ENCODE data around the gene NPAS3. TPM values are rescaled to one million over a fixed set of nuclear protein-coding genes. Genes with fewer than 3 reads are reported as not detected.

The NPAS3 gene
- total RNA-seq, 1 donor from 2014 or later = 6.1 TPM

DNA sequence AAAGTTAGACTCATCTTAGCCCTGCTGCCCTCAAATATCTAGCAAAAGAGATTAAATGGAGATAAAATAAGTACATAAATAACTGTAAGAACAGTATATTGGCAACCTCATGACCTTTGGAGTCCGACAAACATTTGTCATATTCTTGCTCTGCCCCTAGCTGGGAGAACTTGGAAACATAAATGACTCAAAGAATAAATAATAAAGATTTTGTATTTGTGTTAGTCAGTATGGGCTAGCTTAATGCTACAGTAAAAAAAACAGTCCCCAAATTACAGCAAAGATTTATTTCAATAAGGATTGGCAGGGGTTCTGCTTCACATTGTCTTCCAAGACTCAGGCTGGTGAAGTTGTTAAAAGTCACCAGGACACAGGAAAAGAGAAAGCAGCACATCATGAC lies 791.5 kb downstream of the NPAS3 start:
- DNase-seq (ENCODE audit: low spot score, unreplicated experiment) = no peak
- Mint-ChIP-seq H3K36me3 (ENCODE audit: insufficient read depth) (no peaks in the 10 kb centered on the region), H3K4me3 (ENCODE audit: low read depth) (no peak overlapping the region), H3K4me1 (ENCODE audit: low read depth) (peaks cover 20% of the 10 kb centered on the region), H3K9me3 (ENCODE audit: low read depth) (no peaks in the 10 kb centered on the region), H3K27ac (no peak overlapping the region), H3K27me3 (peaks cover 2% of the 10 kb centered on the region)
- TF ChIP-seq, protein P1, sequence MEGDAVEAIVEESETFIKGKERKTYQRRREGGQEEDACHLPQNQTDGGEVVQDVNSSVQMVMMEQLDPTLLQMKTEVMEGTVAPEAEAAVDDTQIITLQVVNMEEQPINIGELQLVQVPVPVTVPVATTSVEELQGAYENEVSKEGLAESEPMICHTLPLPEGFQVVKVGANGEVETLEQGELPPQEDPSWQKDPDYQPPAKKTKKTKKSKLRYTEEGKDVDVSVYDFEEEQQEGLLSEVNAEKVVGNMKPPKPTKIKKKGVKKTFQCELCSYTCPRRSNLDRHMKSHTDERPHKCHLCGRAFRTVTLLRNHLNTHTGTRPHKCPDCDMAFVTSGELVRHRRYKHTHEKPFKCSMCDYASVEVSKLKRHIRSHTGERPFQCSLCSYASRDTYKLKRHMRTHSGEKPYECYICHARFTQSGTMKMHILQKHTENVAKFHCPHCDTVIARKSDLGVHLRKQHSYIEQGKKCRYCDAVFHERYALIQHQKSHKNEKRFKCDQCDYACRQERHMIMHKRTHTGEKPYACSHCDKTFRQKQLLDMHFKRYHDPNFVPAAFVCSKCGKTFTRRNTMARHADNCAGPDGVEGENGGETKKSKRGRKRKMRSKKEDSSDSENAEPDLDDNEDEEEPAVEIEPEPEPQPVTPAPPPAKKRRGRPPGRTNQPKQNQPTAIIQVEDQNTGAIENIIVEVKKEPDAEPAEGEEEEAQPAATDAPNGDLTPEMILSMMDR (IDR thresholded peaks at IDR 0.05; ENCODE audit: unreplicated experiment) = no peak

DNA sequence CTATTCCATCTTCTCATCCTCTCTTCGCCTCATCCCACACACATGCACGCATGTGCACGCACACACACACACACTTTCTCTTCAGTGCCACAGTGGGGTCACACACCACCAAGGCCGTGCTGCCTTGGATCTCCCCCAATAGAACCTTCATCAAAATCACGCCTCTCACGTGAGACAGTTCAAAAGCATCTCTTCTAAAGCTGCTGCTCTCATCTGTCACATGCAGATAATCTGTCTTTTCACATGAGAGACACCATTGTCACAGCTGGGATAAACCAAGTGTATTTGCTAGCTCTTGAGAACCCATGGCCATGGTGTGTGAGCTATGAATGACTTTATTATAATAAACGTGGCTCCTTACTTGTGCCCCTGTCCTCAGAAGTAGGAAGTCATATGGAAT lies 793.5 kb downstream of the NPAS3 start:
- H3K4me3 Mint-ChIP-seq (ENCODE audit: low read depth) = no peak overlapping the region
- peaks cover 2% of the 10 kb centered on the region for H3K27me3 Mint-ChIP-seq
- H3K27ac Mint-ChIP-seq = no peak overlapping the region
- TF ChIP-seq, protein P1 (IDR thresholded peaks at IDR 0.05; ENCODE audit: unreplicated experiment) = no peak
- no peak for DNase-seq (ENCODE audit: low spot score, unreplicated experiment)
- H3K36me3 Mint-ChIP-seq (ENCODE audit: insufficient read depth) = no peaks in the 10 kb centered on the region
- peaks cover 3% of the 10 kb centered on the region for H3K9me3 Mint-ChIP-seq (ENCODE audit: low read depth)
- peaks cover 21% of the 10 kb centered on the region for H3K4me1 Mint-ChIP-seq (ENCODE audit: low read depth)

DNA sequence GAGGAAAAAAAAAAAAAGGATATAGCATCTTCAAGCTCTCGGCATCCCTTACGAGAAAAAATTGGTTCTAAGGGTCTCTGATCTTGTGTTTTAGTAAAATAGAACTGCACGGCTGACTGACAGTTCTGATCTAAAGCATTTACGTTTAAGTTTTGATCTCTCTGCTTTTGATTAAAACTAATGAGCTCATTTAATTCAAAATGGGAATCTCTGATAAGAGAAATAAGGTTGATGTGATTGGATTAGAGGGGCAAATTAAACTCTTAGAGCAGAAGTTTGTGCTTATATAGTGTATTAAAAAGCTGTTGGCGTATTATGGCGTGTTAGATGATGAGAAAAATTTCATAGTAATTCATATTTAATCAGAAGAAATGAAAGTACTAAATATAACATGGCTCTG lies 794.6 kb downstream of the NPAS3 start:
- DNase-seq (ENCODE audit: low spot score, unreplicated experiment) = no peak
- Mint-ChIP-seq H3K27ac (no peak overlapping the region), H3K4me3 (ENCODE audit: low read depth) (no peak overlapping the region), H3K36me3 (ENCODE audit: insufficient read depth) (no peaks in the 10 kb centered on the region), H3K4me1 (ENCODE audit: low read depth) (peaks cover 16% of the 10 kb centered on the region), H3K27me3 (peaks cover 2% of the 10 kb centered on the region), H3K9me3 (ENCODE audit: low read depth) (peaks cover 3% of the 10 kb centered on the region)
- TF ChIP-seq, protein P1 (IDR thresholded peaks at IDR 0.05; ENCODE audit: unreplicated experiment) = no peak

DNA sequence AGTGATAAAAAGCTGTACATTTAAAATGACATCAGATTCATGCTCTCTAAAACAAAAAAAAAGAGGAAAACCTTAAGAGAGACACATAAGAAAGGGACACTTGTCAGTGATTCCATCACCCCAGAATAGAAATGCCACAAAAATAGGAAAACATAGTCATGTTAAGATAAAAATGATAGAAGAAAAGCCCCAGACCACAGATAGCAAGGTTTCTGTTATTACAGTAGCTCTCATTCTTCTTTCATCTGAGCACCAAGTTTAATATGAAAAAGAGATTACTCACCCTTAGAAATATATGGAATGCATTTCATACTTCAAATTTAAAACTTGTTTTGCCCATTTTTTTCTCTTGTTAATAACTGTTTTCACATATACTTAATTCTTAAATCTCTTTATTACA lies 795.0 kb downstream of the NPAS3 start:
- Mint-ChIP-seq H3K36me3 (ENCODE audit: insufficient read depth) (no peaks in the 10 kb centered on the region), H3K4me1 (ENCODE audit: low read depth) (peaks cover 12% of the 10 kb centered on the region), H3K9me3 (ENCODE audit: low read depth) (peaks cover 3% of the 10 kb centered on the region), H3K4me3 (ENCODE audit: low read depth) (no peak overlapping the region), H3K27ac (no peak overlapping the region), H3K27me3 (peaks cover 2% of the 10 kb centered on the region)
- TF ChIP-seq, protein P1 (IDR thresholded peaks at IDR 0.05; ENCODE audit: unreplicated experiment) = no peak
- no peak for DNase-seq (ENCODE audit: low spot score, unreplicated experiment)

DNA sequence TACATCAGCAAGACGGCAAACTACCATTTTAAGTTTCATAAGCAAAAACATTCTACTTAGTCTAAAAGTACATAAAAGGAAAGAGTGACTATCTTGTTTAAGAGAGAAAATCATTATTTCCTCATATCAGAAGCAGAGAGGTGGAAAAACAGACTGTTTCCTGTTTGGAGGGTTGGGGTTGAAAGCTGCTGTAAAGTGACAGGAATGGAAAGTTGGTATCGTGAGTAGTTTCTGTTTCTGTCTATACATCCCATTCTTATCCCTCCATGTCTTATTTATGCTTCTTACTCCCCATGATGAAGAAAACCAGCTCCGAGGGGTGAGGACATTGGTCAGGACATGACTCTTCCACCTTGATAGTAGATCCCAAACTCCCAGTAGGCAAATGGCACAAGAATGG lies 795.7 kb downstream of the NPAS3 start:
- TF ChIP-seq, protein P1 (IDR thresholded peaks at IDR 0.05; ENCODE audit: unreplicated experiment) = no peak
- Mint-ChIP-seq H3K4me1 (ENCODE audit: low read depth) (peaks cover 11% of the 10 kb centered on the region), H3K27ac (no peak overlapping the region), H3K27me3 (peaks cover 2% of the 10 kb centered on the region), H3K9me3 (ENCODE audit: low read depth) (peaks cover 3% of the 10 kb centered on the region), H3K4me3 (ENCODE audit: low read depth) (no peak overlapping the region), H3K36me3 (ENCODE audit: insufficient read depth) (no peaks in the 10 kb centered on the region)
- DNase-seq (ENCODE audit: low spot score, unreplicated experiment) = no peak

Measured in progenitor cell of endocrine pancreas (in vitro differentiated cells).